Measurements from ENCODE around the gene AGPAT4.

Gene AGPAT4

GRCh38 chr6:161244725-161245124 lies 29.1 kb downstream of the AGPAT4 start:
- TF ChIP-seq CTCF (IDR thresholded peaks at IDR 0.05; ENCODE audit: low read depth, low read length), result no peak
- no peak for DNase-seq (ENCODE audit: low read depth in 2 of 2)
- H3K4me3 ChIP-seq (replicated peaks in 1 of 2; ENCODE audit: low read depth in 2 of 2, low read length in 2 of 2), result no peak overlapping the region

DNA sequence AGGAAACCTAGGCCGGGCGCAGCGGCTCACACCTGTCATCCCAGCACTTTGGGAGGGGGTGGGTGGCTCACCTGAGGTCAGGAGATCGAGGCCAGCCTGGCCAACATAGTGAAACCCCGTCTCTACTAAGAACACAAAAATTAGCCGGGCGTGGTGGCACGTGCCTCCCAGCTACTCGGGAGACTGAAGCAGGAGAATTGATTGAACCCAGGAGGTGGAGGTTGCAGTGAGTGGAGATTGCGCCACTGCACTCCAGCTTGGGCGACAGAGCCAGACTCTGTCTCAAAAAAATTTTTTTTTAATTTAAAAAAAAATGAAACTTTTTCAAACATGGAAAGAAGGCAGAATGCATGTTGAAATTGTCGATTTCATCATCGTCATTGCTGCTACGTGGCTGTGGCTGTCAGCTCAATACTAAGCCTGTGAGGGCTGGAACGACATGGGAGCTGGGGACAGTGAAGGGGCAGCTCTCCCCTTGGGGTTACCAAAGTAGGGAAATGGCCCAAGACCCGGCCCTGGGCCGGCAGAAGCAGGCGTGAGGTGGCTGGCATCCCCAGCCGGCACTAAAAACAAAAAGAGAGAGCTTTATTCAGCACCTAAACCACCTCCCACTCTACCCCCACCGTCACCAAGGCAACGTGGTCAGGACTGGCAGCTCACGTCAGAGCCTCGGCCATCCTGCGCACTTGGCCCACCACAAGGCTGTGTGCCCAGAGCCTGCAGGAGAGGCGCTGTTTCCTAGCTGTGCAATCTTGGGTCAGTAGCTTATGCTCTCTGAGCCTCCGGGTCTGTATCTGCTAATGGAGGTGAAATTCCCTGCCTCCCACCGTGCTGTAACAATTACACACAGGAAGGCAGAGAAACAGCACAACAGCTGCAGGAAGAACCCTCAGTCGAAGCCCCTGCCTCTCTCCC lies 30.8 kb downstream of the AGPAT4 start:
- no peak for DNase-seq (ENCODE audit: low read depth in 2 of 2)
- no peak for TF ChIP-seq CTCF (IDR thresholded peaks at IDR 0.05; ENCODE audit: low read depth, low read length)
- H3K4me3 ChIP-seq (replicated peaks in 1 of 2; ENCODE audit: low read depth in 2 of 2, low read length in 2 of 2), result no peak overlapping the region

DNA sequence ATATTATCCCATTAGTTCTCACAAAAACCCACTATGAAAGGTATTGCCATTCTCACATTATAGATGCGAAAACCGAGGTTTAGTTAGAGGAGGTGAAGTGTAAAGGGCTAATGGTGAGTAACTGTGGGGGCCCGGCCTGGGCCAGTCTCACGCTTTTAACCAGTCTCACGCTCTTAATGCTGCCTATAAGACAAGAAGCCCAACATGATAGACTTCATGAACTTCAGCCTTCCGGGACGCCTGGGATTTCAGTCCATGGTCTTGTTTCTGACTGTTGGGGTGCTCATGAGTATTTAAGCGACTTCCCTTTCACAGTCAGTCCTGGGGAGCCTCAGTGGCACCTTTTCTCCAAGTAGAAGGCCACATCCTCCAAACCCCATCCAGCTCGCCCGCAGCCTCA lies 31.7 kb downstream of the AGPAT4 start:
- DNase-seq (ENCODE audit: low read depth in 2 of 2), result no peak
- no peak for TF ChIP-seq CTCF (IDR thresholded peaks at IDR 0.05; ENCODE audit: low read depth, low read length)
- H3K4me3 ChIP-seq (replicated peaks in 1 of 2; ENCODE audit: low read depth in 2 of 2, low read length in 2 of 2), result no peak overlapping the region

- DNase-seq (ENCODE audit: low read depth in 2 of 2), result no peak
- TF ChIP-seq CTCF (IDR thresholded peaks at IDR 0.05; ENCODE audit: low read depth, low read length), result no peak
- H3K4me3 ChIP-seq (replicated peaks in 1 of 2; ENCODE audit: low read depth in 2 of 2, low read length in 2 of 2), result no peak overlapping the region
Measured at GRCh38 chr6:161239001-161239400, 34.9 kb downstream of the AGPAT4 start.

DNA sequence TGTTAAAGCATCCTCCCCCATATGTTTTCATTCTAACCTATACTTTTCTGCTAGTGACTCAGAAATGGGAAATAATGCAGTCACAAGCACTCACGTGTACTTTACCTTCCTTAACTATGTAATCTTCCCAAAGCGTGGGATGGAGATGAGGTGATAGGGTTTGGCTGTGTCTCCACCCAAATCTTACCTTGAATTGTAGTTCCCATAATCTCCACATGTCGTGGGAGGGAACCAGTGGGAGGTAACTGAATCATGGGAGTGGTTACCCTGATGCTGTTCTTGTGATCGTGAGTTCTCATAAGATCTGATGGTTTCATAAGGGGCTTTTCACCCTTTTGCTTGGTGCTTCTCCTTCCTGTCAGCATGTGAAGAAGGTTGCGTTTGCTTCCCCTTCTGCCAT lies 35.4 kb downstream of the AGPAT4 start:
- H3K4me3 ChIP-seq (replicated peaks in 1 of 2; ENCODE audit: low read depth in 2 of 2, low read length in 2 of 2), result no peak overlapping the region
- no peak for TF ChIP-seq CTCF (IDR thresholded peaks at IDR 0.05; ENCODE audit: low read depth, low read length)
- no peak for DNase-seq (ENCODE audit: low read depth in 2 of 2)

- no peak overlapping the region for H3K4me3 ChIP-seq (replicated peaks in 1 of 2; ENCODE audit: low read depth in 2 of 2, low read length in 2 of 2)
- no peak for TF ChIP-seq CTCF (IDR thresholded peaks at IDR 0.05; ENCODE audit: low read depth, low read length)
- DNase-seq (ENCODE audit: low read depth in 2 of 2), result no peak
Measured at GRCh38 chr6:161238081-161238480, 35.8 kb downstream of the AGPAT4 start.
